HG03108 (cell line): ENCODE measurements around the gene SSBP3.

Experiments used
- ATAC-seq: cut with Tn5 transposase; IDR thresholded peaks from one replicate; pipeline ENCODE4 v1.9.1; 2021; ENCODE audit warnings: moderate library complexity; ENCODE audit not compliant: unreplicated experiment

SSBP3 gene

GRCh38 chr1:54335011-54335754, 71.0 kb downstream of the SSBP3 start:
- ATAC-seq = no peak

GRCh38 chr1:54332781-54333585, 73.2 kb downstream of the SSBP3 start:
- no peak for ATAC-seq

- ATAC-seq = no peak
These were observed 74.2 kb downstream of the SSBP3 start for GRCh38 chr1:54331843-54332463.

- no peak for ATAC-seq
These were observed 75.0 kb downstream of the SSBP3 start for GRCh38 chr1:54331091-54331772.

GRCh38 chr1:54329312-54330003, 76.7 kb downstream of the SSBP3 start:
- ATAC-seq = no peak

GRCh38 chr1:54328066-54328636, 78.0 kb downstream of the SSBP3 start:
- no peak for ATAC-seq

GRCh38 chr1:54327386-54328065, 78.7 kb downstream of the SSBP3 start:
- no peak for ATAC-seq

- ATAC-seq = no peak
These were observed 79.4 kb downstream of the SSBP3 start for GRCh38 chr1:54326543-54327385.

GRCh38 chr1:54325703-54326461, 80.3 kb downstream of the SSBP3 start:
- no peak for ATAC-seq

- ATAC-seq = no peak
These were observed 80.9 kb downstream of the SSBP3 start for GRCh38 chr1:54325284-54325683.

- ATAC-seq = no peak
These were observed 81.7 kb downstream of the SSBP3 start for GRCh38 chr1:54324251-54325140.

GRCh38 chr1:54323921-54324250, 82.3 kb downstream of the SSBP3 start:
- ATAC-seq = no peak

- no peak for ATAC-seq
These were observed 82.9 kb downstream of the SSBP3 start for GRCh38 chr1:54323324-54323739.

- ATAC-seq = no peak
These were observed 87.9 kb downstream of the SSBP3 start for GRCh38 chr1:54318246-54318814.

GRCh38 chr1:54317084-54317483, 89.1 kb downstream of the SSBP3 start:
- ATAC-seq = no peak

GRCh38 chr1:54315099-54315498, 91.1 kb downstream of the SSBP3 start:
- no peak for ATAC-seq

- no peak for ATAC-seq
These were observed 91.5 kb downstream of the SSBP3 start for GRCh38 chr1:54314696-54315095.
